MM.1S (cell line): ENCODE data around the gene SCMH1.

Experiments
- DNase-seq: peaks from one replicate; pipeline ENCODE4 v3.0.0-alpha.2; 2015
- H2AFZ ChIP-seq: fragments of 300-600 bp; sonication (generic); 2 replicates; pipeline ENCODE4 v1.6.0; 2016; ENCODE audit warnings: antibody characterized with exemption, low read length
- H3F3A ChIP-seq: fragments of 300-600 bp; sonication (generic); 2 replicates; pipeline ENCODE4 v1.6.1; 2016; ENCODE audit warnings: mild to moderate bottlenecking, antibody characterized with exemption, low read length, moderate library complexity, mixed read lengths; ENCODE audit not compliant: insufficient read depth
- H3K27ac ChIP-seq: fragments of 300-600 bp; sonication (generic); 2 replicates; pipeline ENCODE4 v1.5.1; 2016; ENCODE audit warnings: mild to moderate bottlenecking, low read length
- H3K27me3 ChIP-seq: fragments of 300-600 bp; sonication (generic); replicated peaks from 2 replicates; pipeline ENCODE4 v1.6.0; 2016; ENCODE audit warnings: low read length; ENCODE audit not compliant: insufficient read depth
- H3K36me3 ChIP-seq: fragments of 300-600 bp; sonication (generic); replicated peaks from 2 replicates; pipeline ENCODE4 v1.6.1; 2016; ENCODE audit warnings: mild to moderate bottlenecking, low read length, mixed read lengths; ENCODE audit not compliant: insufficient read depth
- H3K4me1 ChIP-seq: fragments of 300-600 bp; sonication (generic); 2 replicates; pipeline ENCODE4 v1.6.1; 2016; ENCODE audit warnings: low read length, mixed read lengths
- H3K4me2 ChIP-seq: fragments of 300-600 bp; sonication (generic); 2 replicates; pipeline ENCODE4 v1.6.0; 2016; ENCODE audit warnings: low read depth, low read length
- H3K4me3 ChIP-seq: fragments of 300-600 bp; sonication (generic); 2 replicates; pipeline ENCODE4 v1.5.1; 2016; ENCODE audit warnings: low read length, mixed read lengths
- H3K79me2 ChIP-seq: fragments of 300-600 bp; sonication (generic); 2 replicates; pipeline ENCODE4 v1.6.1; 2016; ENCODE audit warnings: mixed run types, low read length, mixed read lengths
- H3K9ac ChIP-seq: fragments of 300-600 bp; sonication (generic); 2 replicates; pipeline ENCODE4 v1.6.1; 2016; ENCODE audit warnings: low read length, mixed read lengths
- H3K9me2 ChIP-seq: fragments of 300-600 bp; sonication (generic); replicated peaks from 2 replicates; pipeline ENCODE4 v1.6.1; 2016; ENCODE audit warnings: mild to moderate bottlenecking, low read length, mixed read lengths; ENCODE audit not compliant: insufficient read depth
- H3K9me3 ChIP-seq: fragments of 300-600 bp; sonication (generic); replicated peaks from 2 replicates; pipeline ENCODE4 v1.6.1; 2016; ENCODE audit warnings: mild to moderate bottlenecking, low read length, mixed read lengths; ENCODE audit not compliant: insufficient read depth
- H4K20me1 ChIP-seq: fragments of 300-600 bp; sonication (generic); 2 replicates; pipeline ENCODE4 v1.6.1; 2016; ENCODE audit warnings: mild to moderate bottlenecking, low read length, moderate library complexity, mixed read lengths; ENCODE audit not compliant: insufficient read depth
- EZH2 ChIP-seq: fragments of 300-600 bp; sonication (generic); optimal IDR thresholded peaks from 2 replicates; pipeline ENCODE3; 2017; ENCODE audit warnings: low read depth, mild to moderate bottlenecking, antibody characterized with exemption, low read length, mixed read lengths
- EZH2phosphoT487 ChIP-seq: fragments of 300-600 bp; sonication (generic); IDR thresholded peaks from 2 replicates; pipeline ENCODE4 v1.6.1; 2018; ENCODE audit warnings: antibody characterized with exemption, low read length
- TF ChIP-seq, protein P1 (sequence below): fragments of 300-600 bp; sonication (generic); IDR thresholded peaks from 2 replicates; pipeline ENCODE4 v1.5.1; 2016; ENCODE audit warnings: antibody characterized with exemption, low read length, mixed read lengths

SCMH1 gene

DNA sequence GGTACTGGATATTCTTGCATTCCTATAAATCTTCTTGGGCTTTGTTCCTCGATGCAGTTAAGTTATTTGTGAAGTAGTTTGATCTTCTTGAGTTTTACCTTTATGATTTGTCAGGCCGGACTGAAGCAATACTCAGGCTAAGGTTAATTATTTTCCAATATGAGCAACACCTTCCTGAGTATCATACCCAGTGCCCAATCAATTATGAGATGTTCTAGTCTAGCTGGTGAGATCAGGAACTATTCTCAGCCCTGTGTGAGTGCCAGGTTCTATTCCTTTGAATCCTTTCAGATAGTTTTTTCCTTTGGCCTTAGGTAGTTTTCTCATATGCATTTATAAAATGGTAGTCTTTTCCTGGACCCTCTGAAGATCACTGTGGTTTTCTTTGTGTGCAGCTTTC lies 92.5 kb downstream of the SCMH1 start:
- no peak overlapping the region for H3K4me3 ChIP-seq
- H3K9me3 ChIP-seq: no peaks in the 10 kb centered on the region
- TF ChIP-seq, protein P1, sequence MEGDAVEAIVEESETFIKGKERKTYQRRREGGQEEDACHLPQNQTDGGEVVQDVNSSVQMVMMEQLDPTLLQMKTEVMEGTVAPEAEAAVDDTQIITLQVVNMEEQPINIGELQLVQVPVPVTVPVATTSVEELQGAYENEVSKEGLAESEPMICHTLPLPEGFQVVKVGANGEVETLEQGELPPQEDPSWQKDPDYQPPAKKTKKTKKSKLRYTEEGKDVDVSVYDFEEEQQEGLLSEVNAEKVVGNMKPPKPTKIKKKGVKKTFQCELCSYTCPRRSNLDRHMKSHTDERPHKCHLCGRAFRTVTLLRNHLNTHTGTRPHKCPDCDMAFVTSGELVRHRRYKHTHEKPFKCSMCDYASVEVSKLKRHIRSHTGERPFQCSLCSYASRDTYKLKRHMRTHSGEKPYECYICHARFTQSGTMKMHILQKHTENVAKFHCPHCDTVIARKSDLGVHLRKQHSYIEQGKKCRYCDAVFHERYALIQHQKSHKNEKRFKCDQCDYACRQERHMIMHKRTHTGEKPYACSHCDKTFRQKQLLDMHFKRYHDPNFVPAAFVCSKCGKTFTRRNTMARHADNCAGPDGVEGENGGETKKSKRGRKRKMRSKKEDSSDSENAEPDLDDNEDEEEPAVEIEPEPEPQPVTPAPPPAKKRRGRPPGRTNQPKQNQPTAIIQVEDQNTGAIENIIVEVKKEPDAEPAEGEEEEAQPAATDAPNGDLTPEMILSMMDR: no peak
- TF ChIP-seq EZH2phosphoT487 (no peak), EZH2 (no peak)
- no peaks in the 10 kb centered on the region for H3K79me2 ChIP-seq
- no peak overlapping the region for H3K4me2 ChIP-seq
- no peak overlapping the region for H2AFZ ChIP-seq
- no peak overlapping the region for H3K27ac ChIP-seq
- no peak overlapping the region for H3K9ac ChIP-seq
- H3K9me2 ChIP-seq: no peaks in the 10 kb centered on the region
- 0 out of 2 replicates have a peak, but pooled peaks cover 3% of the 10 kb centered on the region for H3K36me3 ChIP-seq
- no peaks in the 10 kb centered on the region for H3K4me1 ChIP-seq
- no peaks in the 10 kb centered on the region for H4K20me1 ChIP-seq
- DNase-seq: no peak
- H3F3A ChIP-seq: no peaks in the 10 kb centered on the region
- H3K27me3 ChIP-seq: no peaks in the 10 kb centered on the region

DNA sequence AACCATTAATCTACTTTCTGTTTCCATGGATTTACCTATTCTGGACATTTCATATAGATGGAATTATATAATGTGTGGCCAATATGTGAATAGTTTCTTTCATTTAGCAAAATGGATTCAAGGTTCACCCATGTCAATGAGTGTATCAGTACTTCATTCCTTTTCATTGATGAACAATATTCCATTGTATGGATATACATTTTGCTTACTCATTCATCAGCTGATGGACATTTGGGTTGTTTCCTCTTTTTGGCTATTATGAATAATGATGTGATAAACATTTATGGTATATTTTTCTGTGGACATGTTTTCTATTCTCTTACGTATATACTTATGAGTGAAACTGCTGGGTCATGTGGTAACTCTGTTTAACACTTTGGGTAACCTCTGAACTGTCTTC lies 97.8 kb downstream of the SCMH1 start:
- TF ChIP-seq EZH2 (no peak), EZH2phosphoT487 (no peak)
- TF ChIP-seq, protein P1: no peak
- DNase-seq: no peak
- Histone ChIP-seq H2AFZ (no peak overlapping the region), H3K27ac (no peak overlapping the region), H3K9me2 (no peaks in the 10 kb centered on the region), H3K79me2 (no peaks in the 10 kb centered on the region), H3K4me2 (no peak overlapping the region), H3K27me3 (no peaks in the 10 kb centered on the region), H3F3A (no peaks in the 10 kb centered on the region), H4K20me1 (no peaks in the 10 kb centered on the region), H3K9ac (no peak overlapping the region), H3K36me3 (no peaks in the 10 kb centered on the region), H3K9me3 (no peaks in the 10 kb centered on the region), H3K4me1 (no peaks in the 10 kb centered on the region), H3K4me3 (no peak overlapping the region)

DNA sequence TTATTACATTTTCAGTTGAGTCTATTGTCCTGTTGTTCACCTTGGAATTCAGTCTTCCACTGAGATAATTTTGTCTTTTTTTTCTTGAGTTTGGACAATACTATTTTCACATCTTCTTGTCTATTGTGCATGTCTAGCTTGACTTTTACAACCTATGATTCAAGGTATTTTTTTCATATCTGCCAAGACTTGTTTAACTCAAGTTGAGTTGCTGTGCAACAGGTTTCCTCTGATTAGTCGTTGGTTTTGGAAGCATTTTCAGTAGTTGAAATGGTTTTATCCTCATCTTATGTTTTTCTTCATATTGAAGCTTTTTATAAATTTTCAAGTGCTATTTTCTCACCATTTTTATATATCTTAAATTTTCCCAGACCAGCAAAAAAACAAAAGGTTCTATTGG lies 103.6 kb downstream of the SCMH1 start:
- Histone ChIP-seq H3K27me3 (no peaks in the 10 kb centered on the region), H3K27ac (no peak overlapping the region), H4K20me1 (no peaks in the 10 kb centered on the region), H3K9ac (no peak overlapping the region), H3F3A (no peaks in the 10 kb centered on the region), H3K4me3 (no peak overlapping the region), H2AFZ (no peak overlapping the region), H3K9me3 (no peaks in the 10 kb centered on the region), H3K9me2 (no peaks in the 10 kb centered on the region), H3K79me2 (no peaks in the 10 kb centered on the region), H3K36me3 (no peaks in the 10 kb centered on the region), H3K4me2 (no peak overlapping the region), H3K4me1 (no peaks in the 10 kb centered on the region)
- no peak for TF ChIP-seq EZH2phosphoT487
- TF ChIP-seq EZH2: no peak
- TF ChIP-seq, protein P1: no peak
- DNase-seq: no peak
